CD14-positive monocyte (primary cell): ENCODE data around the gene MIXL1. TPM values are rescaled to one million over a fixed set of nuclear protein-coding genes. Genes with fewer than 3 reads are reported as not detected.

ENCODE experiments used
- DNase-seq, 3 donors: peaks; one replicate each; pipeline ENCODE4 v3.0.0-alpha.2; 2011 to 2022
- H2AFZ ChIP-seq: 2 replicates; pipeline ENCODE4 v1.6.0; 2012; ENCODE audit warnings: mild to moderate bottlenecking, low read depth, low read length, inconsistent platforms; ENCODE audit not compliant: insufficient read depth, poor library complexity, severe bottlenecking
- H3K27ac ChIP-seq, 2 donors: 1 replicate in 1 of 2; 2 replicates in 1 of 2; pipeline ENCODE4 v1.5.1; 2012 to 2013; ENCODE audit warnings: low read length in 2 of 2, control low read depth in 1 of 2, inconsistent platforms in 1 of 2, low read depth in 1 of 2, mild to moderate bottlenecking in 1 of 2
- H3K27me3 ChIP-seq, 2 donors: one replicate each; pipeline versions ENCODE4 v1.6.0 to v1.6.1; 2011 to 2013; ENCODE audit warnings: low read length in 2 of 2; ENCODE audit not compliant: control insufficient read depth in 2 of 2, insufficient read depth in 2 of 2
- H3K36me3 ChIP-seq, 2 donors: replicated peaks in 1 of 2; 1 replicate in 1 of 2; 2 replicates in 1 of 2; pipeline versions ENCODE4 v1.5.1 to v1.6.1; 2012 to 2013; ENCODE audit warnings: low read length in 2 of 2, control low read depth in 1 of 2, inconsistent platforms in 1 of 2, mild to moderate bottlenecking in 1 of 2; ENCODE audit not compliant: insufficient read depth in 2 of 2, control insufficient read depth in 1 of 2
- H3K4me1 ChIP-seq, 2 donors: 1 replicate in 1 of 2; 2 replicates in 1 of 2; pipeline versions ENCODE4 v1.5.1 to v1.6.1; 2012 to 2013; ENCODE audit warnings: low read length in 2 of 2, control low read depth in 1 of 2, inconsistent platforms in 1 of 2, mild to moderate bottlenecking in 1 of 2, moderate library complexity in 1 of 2; ENCODE audit not compliant: insufficient read depth in 2 of 2, control insufficient read depth in 1 of 2
- H3K4me2 ChIP-seq: replicated peaks from 2 replicates; pipeline ENCODE3; 2012; ENCODE audit warnings: low read length, moderate library complexity, mild to moderate bottlenecking; ENCODE audit not compliant: poor library complexity, severe bottlenecking; ENCODE audit errors: extremely low read depth
- H3K4me3 ChIP-seq, 3 experiments: fragments of 200-600 bp in 1 of 3; sonication (generic) in 1 of 3; replicated peaks in 1 of 3; 1 replicate in 2 of 3; 2 replicates in 1 of 3; pipeline ENCODE4 v1.5.1; 2011 to 2013; ENCODE audit warnings: low read length in 3 of 3, mild to moderate bottlenecking in 3 of 3, control low read depth in 2 of 3, low read depth in 2 of 3, inconsistent platforms in 1 of 3, moderate library complexity in 1 of 3
- H3K79me2 ChIP-seq: 2 replicates; pipeline ENCODE4 v1.6.0; 2012; ENCODE audit warnings: mild to moderate bottlenecking, control low read depth, inconsistent platforms, low read length, moderate library complexity; ENCODE audit not compliant: insufficient read depth
- H3K9ac ChIP-seq: 2 replicates; pipeline ENCODE4 v1.6.0; 2017; ENCODE audit warnings: low read length, mild to moderate bottlenecking; ENCODE audit not compliant: insufficient read depth, poor library complexity, severe bottlenecking
- H3K9me3 ChIP-seq, 2 donors: replicated peaks in 1 of 2; 1 replicate in 1 of 2; 2 replicates in 1 of 2; pipeline versions ENCODE4 v1.5.1 to v1.6.1; 2012 to 2013; ENCODE audit warnings: low read length in 2 of 2, control low read depth in 1 of 2; ENCODE audit not compliant: control insufficient read depth in 1 of 2, insufficient read depth in 1 of 2
- H4K20me1 ChIP-seq: 2 replicates; pipeline ENCODE4 v1.6.0; 2012; ENCODE audit warnings: mild to moderate bottlenecking, low read length, control low read depth, moderate library complexity; ENCODE audit not compliant: insufficient read depth
- H3K27ac Mint-ChIP-seq, 7 donors: one replicate each; pipeline ENCODE4 v1.8.0; 2020; ENCODE audit warnings: mild to moderate bottlenecking in 7 of 7, mixed read lengths in 7 of 7, moderate library complexity in 6 of 7, inconsistent platforms in 2 of 7
- H3K27me3 Mint-ChIP-seq, 3 donors: one replicate each; pipeline ENCODE4 v1.8.0; 2021 to 2022; ENCODE audit warnings: low read depth in 3 of 3, mild to moderate bottlenecking in 3 of 3, mixed read lengths in 3 of 3, moderate library complexity in 3 of 3, inconsistent platforms in 1 of 3
- H3K36me3 Mint-ChIP-seq, 2 donors: one replicate each; pipeline ENCODE4 v1.8.0; 2020; ENCODE audit warnings: mixed read lengths in 2 of 2, inconsistent platforms in 1 of 2, mild to moderate bottlenecking in 1 of 2
- H3K4me1 Mint-ChIP-seq: one replicate; pipeline ENCODE4 v1.8.0; 2020; ENCODE audit warnings: mild to moderate bottlenecking, mixed read lengths
- H3K4me3 Mint-ChIP-seq, 2 donors: one replicate each; pipeline ENCODE4 v1.8.0; 2020; ENCODE audit warnings: mild to moderate bottlenecking in 2 of 2, mixed read lengths in 2 of 2, moderate library complexity in 1 of 2
- H3K9me3 Mint-ChIP-seq, 7 donors: one replicate each; pipeline ENCODE4 v1.8.0; 2020 to 2022; ENCODE audit warnings: mixed read lengths in 7 of 7, mild to moderate bottlenecking in 6 of 7, moderate library complexity in 6 of 7, inconsistent platforms in 2 of 7
- WGBS: methylation state at CpG from one replicate; pipeline ENCODE4 v1.1.5; 2013; ENCODE audit warnings: missing lambda C conversion rate; ENCODE audit not compliant: insufficient coverage; 5-methylcytosine and 5-hydroxymethylcytosine counted together
- intact Hi-C, 2 donors: fragments of 100-400 bp; cut with micrococcal nuclease; formaldehyde crosslinking; loops; one replicate each; pipeline versions ENCODE4 v1.15.0 to v1.15.1; 2023
- polyA plus RNA-seq, 3 donors: library from polyadenylated mRNA; depleted of rRNA in 1 of 3; unstranded in 2 of 3; stranded (reverse) in 1 of 3; fragments of 300-500 nt in 2 of 3; fragments of >200 nt in 1 of 3; fragmentation: Illumina TruSeq in 2 of 3; gene quantifications; 1 replicate in 2 of 3; 2 replicates in 1 of 3; pipeline ENCODE4 v1.2.3, GENCODE V29; 2012 to 2021
- TF ChIP-seq, protein P1 (sequence below): fragments of 200-600 bp; IDR thresholded peaks from one replicate; pipeline ENCODE4 v1.8.0; 2022; ENCODE audit warnings: antibody characterized with exemption, mild to moderate bottlenecking

MIXL1 gene
- polyA plus RNA-seq, 3 donors, result not detected

GRCh38 chr1:226239421-226239820, 16.0 kb downstream of the MIXL1 start:
- H3K4me1 ChIP-seq, result no peaks in the 10 kb centered on the region
- no peak overlapping the region for H3K4me2 ChIP-seq
- peaks cover 9 to 26% of the 10 kb centered on the region in 2 donors for H3K36me3 ChIP-seq
- TF ChIP-seq, protein P1, sequence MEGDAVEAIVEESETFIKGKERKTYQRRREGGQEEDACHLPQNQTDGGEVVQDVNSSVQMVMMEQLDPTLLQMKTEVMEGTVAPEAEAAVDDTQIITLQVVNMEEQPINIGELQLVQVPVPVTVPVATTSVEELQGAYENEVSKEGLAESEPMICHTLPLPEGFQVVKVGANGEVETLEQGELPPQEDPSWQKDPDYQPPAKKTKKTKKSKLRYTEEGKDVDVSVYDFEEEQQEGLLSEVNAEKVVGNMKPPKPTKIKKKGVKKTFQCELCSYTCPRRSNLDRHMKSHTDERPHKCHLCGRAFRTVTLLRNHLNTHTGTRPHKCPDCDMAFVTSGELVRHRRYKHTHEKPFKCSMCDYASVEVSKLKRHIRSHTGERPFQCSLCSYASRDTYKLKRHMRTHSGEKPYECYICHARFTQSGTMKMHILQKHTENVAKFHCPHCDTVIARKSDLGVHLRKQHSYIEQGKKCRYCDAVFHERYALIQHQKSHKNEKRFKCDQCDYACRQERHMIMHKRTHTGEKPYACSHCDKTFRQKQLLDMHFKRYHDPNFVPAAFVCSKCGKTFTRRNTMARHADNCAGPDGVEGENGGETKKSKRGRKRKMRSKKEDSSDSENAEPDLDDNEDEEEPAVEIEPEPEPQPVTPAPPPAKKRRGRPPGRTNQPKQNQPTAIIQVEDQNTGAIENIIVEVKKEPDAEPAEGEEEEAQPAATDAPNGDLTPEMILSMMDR, result no peak
- no peaks in the 10 kb centered on the region for H3K79me2 ChIP-seq
- no CpG with 5 or more reads among the region's 3 CpGs for WGBS
- intact Hi-C loops, result no loop called here
- DNase-seq, result no peak
- peaks cover 0 to 2% (median 0%) of the 10 kb centered on the region in 3 donors for H3K27me3 Mint-ChIP-seq
- H3K27ac ChIP-seq, result no peak overlapping the region
- H3K9me3 Mint-ChIP-seq, result peaks cover 0 to 1% (median 0%) of the 10 kb centered on the region in 7 donors
- no peak overlapping the region for H3K9ac ChIP-seq
- no peaks in the 10 kb centered on the region for H3K4me1 Mint-ChIP-seq
- peaks cover 34 to 50% of the 10 kb centered on the region in 2 donors for H3K36me3 Mint-ChIP-seq
- H3K27ac Mint-ChIP-seq, result no peak overlapping the region
- H3K4me3 ChIP-seq, result no peak overlapping the region
- no peak overlapping the region for H2AFZ ChIP-seq
- no peaks in the 10 kb centered on the region for H4K20me1 ChIP-seq
- no peaks in the 10 kb centered on the region for H3K9me3 ChIP-seq
- no peaks in the 10 kb centered on the region for H3K27me3 ChIP-seq
- no peak overlapping the region for H3K4me3 Mint-ChIP-seq

DNA sequence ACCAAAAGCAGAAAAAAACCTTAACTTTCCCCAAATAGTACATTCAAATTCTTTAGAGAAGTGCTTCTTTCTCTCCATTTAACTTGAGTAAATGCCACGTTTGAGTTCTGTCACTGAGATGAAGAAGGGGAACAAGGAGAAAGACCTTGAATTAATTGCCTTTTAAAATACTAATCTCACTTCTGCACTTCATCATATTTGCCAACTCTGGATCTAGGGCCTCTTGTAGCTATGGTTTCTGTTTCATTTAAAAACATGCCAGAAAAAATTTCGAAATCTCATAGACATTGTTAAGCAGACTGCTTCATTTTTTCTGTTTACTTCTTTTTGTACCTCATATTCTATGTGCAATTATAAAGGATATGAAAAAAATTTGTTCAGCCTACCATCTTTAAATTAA, 24.6 kb downstream of the MIXL1 start:
- TF ChIP-seq, protein P1, result no peak
- no CpG with 5 or more reads among the region's 2 CpGs for WGBS
- Histone ChIP-seq H3K79me2 (no peaks in the 10 kb centered on the region), H3K9ac (no peak overlapping the region), H3K4me1 (no peaks in the 10 kb centered on the region), H3K9me3 (no peaks in the 10 kb centered on the region), H3K27me3 (no peaks in the 10 kb centered on the region), H4K20me1 (no peaks in the 10 kb centered on the region), H3K4me2 (no peak overlapping the region), H3K4me3 (no peak overlapping the region), H3K27ac (peak overlapping the region in 1 of 2 donors; percentile 54), H3K36me3 (peaks cover 7 to 23% of the 10 kb centered on the region in 2 donors), H2AFZ (no peak overlapping the region)
- no peak overlapping the region for H3K4me3 Mint-ChIP-seq
- peaks cover 12% of the 10 kb centered on the region for H3K4me1 Mint-ChIP-seq
- peak; percentile 10 to 27 (median 17) for DNase-seq
- H3K9me3 Mint-ChIP-seq, result no peaks in the 10 kb centered on the region
- H3K27ac Mint-ChIP-seq, result peak overlapping the region; percentile 9 to 87 (median 78)
- intact Hi-C loops, result no loop called here
- H3K36me3 Mint-ChIP-seq, result peaks cover 20 to 47% of the 10 kb centered on the region in 2 donors
- peaks cover 0 to 3% (median 2%) of the 10 kb centered on the region in 3 donors for H3K27me3 Mint-ChIP-seq
